Stimulated activated CD8-positive, alpha-beta memory T cell treated with anti-CD3 and anti-CD28 coated beads, Interleukin-7, amount 100 ng/mL, for 1 hour (primary cell): Measurements from ENCODE around the gene IL31.

Experiments used
- DNase-seq, 2 donors: peaks; one replicate each; pipeline ENCODE4 v3.0.0-alpha.2; 2020; ENCODE audit warnings: low read depth in 2 of 2

The IL31 gene

DNA sequence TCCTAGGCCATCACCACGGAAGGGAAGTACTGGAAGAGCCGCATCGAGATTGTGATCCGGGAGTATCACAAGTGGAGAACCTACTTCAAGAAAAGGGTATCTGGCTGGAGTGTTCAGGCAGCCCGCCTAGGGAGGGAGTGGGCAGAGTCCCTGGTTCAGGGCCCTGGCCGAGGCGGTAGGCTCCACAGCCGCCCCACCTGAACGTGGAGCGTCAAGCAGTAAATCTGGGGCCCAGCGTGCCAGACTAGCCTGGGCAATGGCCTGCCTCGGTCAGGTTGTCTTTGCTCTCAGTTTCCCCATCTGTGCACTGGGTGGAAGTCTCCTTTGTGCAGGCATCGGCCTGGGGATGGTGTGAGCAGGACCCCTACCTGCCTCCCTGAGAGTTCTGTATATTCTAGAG, 44.9 kb downstream of the IL31 start:
- DNase-seq, result no peak

DNA sequence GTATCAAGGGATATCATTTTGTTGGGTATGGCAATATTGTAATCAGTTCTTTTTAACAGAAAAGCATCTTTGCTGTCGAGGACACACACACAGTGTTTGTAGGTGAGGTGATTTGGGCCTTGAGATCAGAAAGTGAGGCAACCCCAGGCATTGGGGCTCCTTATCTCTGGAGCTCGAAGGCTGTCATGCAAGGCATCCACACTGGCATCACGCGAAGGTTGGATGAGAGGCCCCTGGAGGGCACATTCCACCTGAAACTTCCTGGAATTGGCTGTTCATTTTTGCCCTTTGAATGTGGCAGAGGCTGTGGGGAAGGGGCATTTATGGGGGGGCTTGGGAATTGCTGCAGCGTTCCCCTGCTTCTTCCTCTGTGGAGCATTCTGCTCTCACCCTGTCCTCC, 45.5 kb downstream of the IL31 start:
- DNase-seq, result no peak

GRCh38 chr12:122127839-122128238, 46.2 kb downstream of the IL31 start:
- DNase-seq, result no peak

- DNase-seq, result no peak
These were observed 47.1 kb downstream of the IL31 start for GRCh38 chr12:122126713-122127597.

- DNase-seq, result no peak
These were observed 47.7 kb downstream of the IL31 start for GRCh38 chr12:122126342-122126635.

- no peak for DNase-seq
These were observed 48.3 kb downstream of the IL31 start for GRCh38 chr12:122125452-122126341.

DNA sequence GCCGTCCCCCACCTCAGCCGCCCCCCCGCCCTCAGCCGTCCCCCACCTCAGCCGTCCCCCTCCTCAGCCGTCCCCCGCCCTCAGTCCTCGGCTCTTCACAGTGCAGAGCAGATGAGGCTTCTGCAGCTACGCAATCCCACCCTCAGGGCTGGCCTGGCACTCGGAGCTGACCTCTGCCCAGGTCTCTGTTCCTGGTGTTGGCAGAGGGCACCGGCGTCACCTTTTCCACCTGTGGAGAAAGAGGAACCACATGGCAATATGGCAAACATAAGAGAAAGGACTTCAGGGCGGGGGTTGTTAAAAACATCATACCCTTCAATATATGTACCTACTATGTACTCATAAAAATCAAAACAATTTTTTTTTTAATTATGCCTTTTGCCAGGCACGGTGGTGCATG, 49.7 kb downstream of the IL31 start:
- DNase-seq, result no peak

DNA sequence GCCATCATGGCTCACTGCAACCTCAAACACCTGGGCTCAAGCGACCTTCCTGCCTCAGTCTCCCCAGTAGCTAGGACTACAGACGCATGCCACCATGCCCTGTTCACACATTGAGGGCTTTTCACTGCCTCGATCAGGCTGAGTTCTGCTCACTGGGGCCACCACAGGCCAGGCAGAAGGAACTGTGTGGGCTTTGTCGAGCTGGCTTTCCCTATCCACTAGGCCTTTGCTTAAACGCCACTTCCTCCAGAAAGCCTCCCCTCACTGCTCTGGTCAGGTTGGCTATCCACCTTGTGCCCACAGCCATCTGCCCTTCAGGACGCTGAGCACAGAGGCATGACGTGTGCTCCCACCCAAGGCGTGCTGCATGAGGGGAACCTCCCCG, 50.3 kb downstream of the IL31 start:
- no peak for DNase-seq

DNA sequence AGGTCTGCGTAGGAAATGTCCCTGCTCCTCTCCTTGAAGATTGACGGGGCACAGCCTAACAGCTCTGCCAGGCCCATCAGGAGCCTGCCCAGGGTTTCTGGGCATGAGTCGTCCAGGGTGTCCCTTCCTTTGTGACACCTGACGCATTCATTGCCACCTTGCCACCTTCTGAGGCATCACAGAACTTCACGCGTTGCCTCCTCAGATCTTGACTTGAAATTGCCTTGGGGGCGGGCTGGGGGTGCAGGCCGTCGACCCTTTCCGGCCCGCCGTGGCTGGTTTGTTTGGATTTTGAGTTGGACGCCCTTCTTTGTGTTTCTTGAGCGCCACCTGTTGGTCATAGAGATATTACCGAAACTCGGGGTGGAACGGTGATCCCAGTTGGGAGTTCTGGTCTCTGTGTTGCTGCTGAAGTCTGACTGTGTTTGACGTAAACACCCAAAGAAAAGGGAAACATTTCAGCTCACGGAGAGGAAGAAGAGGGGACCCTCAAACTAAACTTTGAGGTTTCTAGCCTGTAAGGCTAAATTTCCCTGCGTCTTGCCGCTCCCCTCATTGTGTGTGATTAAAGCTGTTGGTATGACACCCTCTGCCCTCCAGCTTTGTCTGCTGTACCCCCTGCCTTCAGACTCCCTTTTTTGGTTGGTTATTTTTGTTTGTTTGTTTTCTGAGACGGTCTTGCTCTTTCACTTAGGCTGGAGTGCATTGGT, 50.8 kb downstream of the IL31 start:
- DNase-seq, result peak; percentile 40 to 50
